GM06990 (cell line): ENCODE data around the gene GAB1.

Experiments used
- DNase-seq: peaks from one replicate; pipeline ENCODE4 v3.0.0-alpha.2; 2011; ENCODE audit not compliant: insufficient read length; ENCODE audit errors: extremely low read depth
- H3K27me3 ChIP-seq: replicated peaks from 2 replicates; pipeline ENCODE4 v1.6.0; 2011; ENCODE audit warnings: low read length; ENCODE audit not compliant: control insufficient read depth, insufficient read depth
- H3K36me3 ChIP-seq: 2 replicates; pipeline ENCODE4 v1.5.1; 2011; ENCODE audit warnings: low read length; ENCODE audit not compliant: control insufficient read depth, insufficient read depth
- H3K4me3 ChIP-seq: replicated peaks from 2 replicates; pipeline ENCODE4 v1.5.1; 2011; ENCODE audit warnings: low read depth, mild to moderate bottlenecking, control low read depth, low read length
- CTCF ChIP-seq: IDR thresholded peaks from 2 replicates; pipeline ENCODE4 v1.5.1; 2011; ENCODE audit warnings: low read length, control low read depth, mild to moderate bottlenecking, inconsistent platforms; ENCODE audit not compliant: insufficient read depth, poor library complexity, severe bottlenecking

Gene GAB1

GRCh38 chr4:143455211-143455610 is 118.5 kb downstream of the GAB1 start:
- Histone ChIP-seq H3K4me3 (no peak overlapping the region), H3K36me3 (no peaks in the 10 kb centered on the region), H3K27me3 (no peaks in the 10 kb centered on the region)
- DNase-seq = no peak
- no peak for TF ChIP-seq CTCF

GRCh38 chr4:143458966-143459365 is 122.3 kb downstream of the GAB1 start:
- Histone ChIP-seq H3K4me3 (no peak overlapping the region), H3K27me3 (no peaks in the 10 kb centered on the region), H3K36me3 (no peaks in the 10 kb centered on the region)
- DNase-seq = no peak
- no peak for TF ChIP-seq CTCF

- TF ChIP-seq CTCF = no peak
- DNase-seq = no peak
- H3K36me3 ChIP-seq = no peaks in the 10 kb centered on the region
- H3K4me3 ChIP-seq = no peak overlapping the region
- peaks cover 3% of the 10 kb centered on the region for H3K27me3 ChIP-seq
Observed at GRCh38 chr4:143473334-143474126, 136.9 kb downstream of the GAB1 start.

GRCh38 chr4:143477487-143477886 is 140.8 kb downstream of the GAB1 start:
- Histone ChIP-seq H3K4me3 (no peak overlapping the region), H3K27me3 (peaks cover 3% of the 10 kb centered on the region), H3K36me3 (no peaks in the 10 kb centered on the region)
- TF ChIP-seq CTCF = no peak
- DNase-seq = no peak

- no peak overlapping the region for H3K4me3 ChIP-seq
- H3K27me3 ChIP-seq = peaks cover 3% of the 10 kb centered on the region
- no peaks in the 10 kb centered on the region for H3K36me3 ChIP-seq
- no peak for DNase-seq
- no peak for TF ChIP-seq CTCF
Observed at GRCh38 chr4:143481361-143481760, 144.7 kb downstream of the GAB1 start.
